ENCODE data around the gene GUCY1A2.
"Not testable (repeated sequence)": the region's sequence is repeated elsewhere in the genome, so short reads cannot be mapped to it uniquely, and the experiment has no call there.

GUCY1A2 gene

DNA sequence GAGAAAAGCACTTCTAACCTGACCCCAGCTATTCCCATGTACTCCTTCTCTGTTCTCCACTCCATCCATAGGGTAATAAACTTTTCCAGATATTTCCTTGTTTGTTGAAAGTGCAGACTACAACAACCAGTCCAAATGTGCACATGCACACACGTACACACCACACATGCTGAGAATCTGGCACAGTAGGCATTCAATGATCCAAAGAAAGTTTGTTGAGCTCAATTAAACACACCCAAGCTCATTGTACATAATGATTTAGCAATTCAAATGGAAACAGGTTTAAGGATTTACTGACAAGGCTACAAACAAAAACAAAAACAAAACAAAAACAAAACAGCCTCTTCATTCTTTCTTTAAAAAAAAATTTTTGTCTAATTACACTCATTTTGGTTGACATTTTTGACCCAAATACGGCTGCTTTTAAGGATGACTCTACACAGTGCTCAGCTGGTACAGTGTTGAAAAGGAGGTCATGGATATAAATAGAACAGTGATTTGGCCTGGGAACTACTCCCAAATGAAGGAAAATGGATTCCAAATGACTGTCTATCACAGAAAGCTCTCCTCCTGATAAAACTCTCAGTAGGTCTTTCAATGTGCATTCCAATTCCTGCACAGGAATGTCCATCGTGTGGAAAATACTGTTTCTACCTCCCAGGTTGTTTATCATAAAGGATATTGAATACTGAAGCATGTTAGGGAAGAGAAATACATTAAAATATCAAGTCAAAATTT, 232.2 kb downstream of the GUCY1A2 start:
- H3K27ac ChIP-seq = no peak overlapping the region
- no peak for TF ChIP-seq CTCF (conservative IDR thresholded peaks at IDR 0.05)

DNA sequence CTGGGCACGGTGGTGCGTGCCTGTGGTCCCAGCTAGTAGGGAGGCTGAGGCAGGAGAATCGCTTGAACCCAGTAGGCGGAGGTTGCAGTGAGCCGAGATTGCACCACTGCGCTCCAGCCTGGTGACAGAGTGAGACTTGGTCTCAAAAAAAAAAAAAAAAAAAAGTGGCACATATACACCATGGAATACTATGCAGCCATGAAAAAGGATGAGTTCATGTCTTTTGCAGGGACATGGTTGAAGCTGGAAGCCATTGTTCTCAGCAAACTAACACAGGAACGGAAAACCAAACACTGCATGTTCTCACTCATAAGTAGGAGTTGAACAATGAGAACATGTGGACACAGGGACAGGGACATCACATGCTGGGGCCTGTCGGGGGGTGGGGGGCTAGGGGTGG, 241.0 kb downstream of the GUCY1A2 start:
- not testable (repeated sequence) for H3K27ac ChIP-seq

GRCh38 chr11:106770489-106771085, 247.7 kb downstream of the GUCY1A2 start:
- no peak overlapping the region for H3K27ac ChIP-seq
- TF ChIP-seq CTCF (conservative IDR thresholded peaks at IDR 0.05) = no peak

GRCh38 chr11:106765469-106766258, 252.6 kb downstream of the GUCY1A2 start:
- no peak overlapping the region for H3K27ac ChIP-seq
- no peak for TF ChIP-seq CTCF (conservative IDR thresholded peaks at IDR 0.05)

DNA sequence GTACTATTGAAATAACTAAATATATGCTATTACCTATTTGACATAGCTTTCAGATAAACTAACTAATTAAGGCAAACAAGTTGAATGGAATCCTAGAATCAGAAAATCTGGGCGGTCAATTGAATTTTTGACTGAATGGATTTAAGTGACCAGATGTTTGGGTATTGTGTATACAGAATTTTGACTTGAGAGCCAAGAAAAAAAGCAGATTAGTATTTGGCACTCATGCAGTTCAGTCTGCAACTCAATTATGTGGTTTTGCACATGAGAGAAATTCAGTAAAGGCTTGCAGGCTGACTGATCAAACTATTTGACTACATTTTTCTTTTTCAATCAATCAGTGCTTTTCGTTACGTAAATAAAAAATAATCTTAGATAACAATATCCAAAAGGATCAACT, 254.8 kb downstream of the GUCY1A2 start:
- no peak for TF ChIP-seq CTCF (conservative IDR thresholded peaks at IDR 0.05)

GRCh38 chr11:106761745-106762144, 256.5 kb downstream of the GUCY1A2 start:
- no peak for TF ChIP-seq CTCF (conservative IDR thresholded peaks at IDR 0.05)
- no peak overlapping the region for H3K27ac ChIP-seq

More for the DNA sequence above, 254.8 kb downstream of the GUCY1A2 start:
- no peak overlapping the region for H3K27ac ChIP-seq

GRCh38 chr11:106761240-106761639, 257.0 kb downstream of the GUCY1A2 start:
- TF ChIP-seq CTCF (conservative IDR thresholded peaks at IDR 0.05) = no peak
- H3K27ac ChIP-seq = no peak overlapping the region
